Small intestine (tissue), 16 donors: ENCODE measurements around the gene GPS2. TPM values are rescaled to one million over a fixed set of nuclear protein-coding genes. Genes with fewer than 3 reads are reported as not detected.

Experiments used
- DNase-seq, 2 donors: peaks; one replicate each; pipeline versions ENCODE4 v3.0.0 to v3.0.0-alpha.2; 2013
- FAIRE-seq: peaks from 2 replicates; lab custom pipeline; 2012; peaks lifted over from hg19 to GRCh38; lab: Jason Lieb, UNC
- H3K27ac ChIP-seq, 3 donors: one replicate each; pipeline ENCODE4 v1.5.1; 2013; ENCODE audit warnings: low read length in 2 of 3, mild to moderate bottlenecking in 2 of 3, control low read depth in 1 of 3, inconsistent platforms in 1 of 3, low read depth in 1 of 3, moderate library complexity in 1 of 3
- H3K27me3 ChIP-seq, 3 donors: one replicate each; pipeline ENCODE4 v1.6.1; 2013; ENCODE audit warnings: low read length in 3 of 3, inconsistent platforms in 1 of 3; ENCODE audit not compliant: control insufficient read depth in 3 of 3, insufficient read depth in 3 of 3
- H3K36me3 ChIP-seq, 3 donors: one replicate each; pipeline ENCODE4 v1.6.1; 2013; ENCODE audit warnings: low read length in 3 of 3, inconsistent platforms in 1 of 3, low read depth in 1 of 3, mild to moderate bottlenecking in 1 of 3, moderate library complexity in 1 of 3; ENCODE audit not compliant: control insufficient read depth in 3 of 3, insufficient read depth in 2 of 3
- H3K4me1 ChIP-seq, 3 donors: one replicate each; pipeline ENCODE4 v1.6.1; 2013; ENCODE audit warnings: low read length in 2 of 3, inconsistent platforms in 1 of 3, low read depth in 1 of 3, mild to moderate bottlenecking in 1 of 3, moderate library complexity in 1 of 3; ENCODE audit not compliant: control insufficient read depth in 3 of 3, insufficient read depth in 2 of 3
- H3K4me3 ChIP-seq, 3 donors: one replicate each; pipeline ENCODE4 v1.5.1; 2013; ENCODE audit warnings: low read length in 3 of 3, control low read depth in 1 of 3, inconsistent platforms in 1 of 3, low read depth in 1 of 3, mild to moderate bottlenecking in 1 of 3, moderate library complexity in 1 of 3
- H3K9me3 ChIP-seq, 2 donors: one replicate each; pipeline ENCODE4 v1.6.1; 2013; ENCODE audit warnings: low read depth in 1 of 2, low read length in 1 of 2; ENCODE audit not compliant: control insufficient read depth in 2 of 2, insufficient read depth in 1 of 2
- WGBS, 3 donors: extraction: QIAGEN DNeasy Blood & Tissue Kit; methylation state at CpG; one replicate each; pipeline ENCODE4 v1.1.7; 2013; 5-methylcytosine and 5-hydroxymethylcytosine counted together
- long read RNA-seq, 10 donors: transcript quantifications; one replicate each; lab custom pipeline, GENCODE V29; 2026
- polyA plus RNA-seq, 4 donors: library from polyadenylated mRNA; stranded (reverse) in 3 of 4; unstranded in 1 of 4; fragments of 200-250 nt in 3 of 4; fragments of 120-200 nt in 1 of 4; gene quantifications; one replicate each; pipeline versions ENCODE4 v1.2.1 to v1.2.3, GENCODE V29; 2013
- donor health status: healthy with polysubstance abuse.
- donor health status: control.
- donor health status: control.
- donor health status: Bipolar disorder and iron deficiency.
- donor health status: healthy.

GPS2 gene
- 100 to 1,000 TPM in 2 of 4 donors, 10 to 100 TPM in 2; 48.3 to 152 (median 86.3) TPM for polyA plus RNA-seq
- long read RNA-seq, donor 1, result 0 reads
- long read RNA-seq, donor 2, transcript GPS2-201 (11 exons, 1,379 nt), result major isoform, 6 of 9 reads
- long read RNA-seq, donor 2, partial matches to known transcripts, result 0 of 9 reads
- long read RNA-seq, donor 2, other reads (novel, unspliced or antisense), result 0 of 9 reads
- long read RNA-seq, donor 3, transcript GPS2-202 (10 exons, 1,371 nt), result major isoform, 6 of 20 reads
- long read RNA-seq, donor 3, partial matches to known transcripts, result 9 of 20 reads
- long read RNA-seq, donor 3, other reads (novel, unspliced or antisense), result 0 of 20 reads
- long read RNA-seq, donor 4, result 0 reads
- long read RNA-seq, donor 5, partial matches to known transcripts, result 0 of 6 reads
- long read RNA-seq, donor 5, other reads (novel, unspliced or antisense), result 0 of 6 reads
- long read RNA-seq, donor 6, transcript GPS2-201 (11 exons, 1,379 nt), result major isoform, 7 of 12 reads
- long read RNA-seq, donor 6, partial matches to known transcripts, result 0 of 12 reads
- long read RNA-seq, donor 6, other reads (novel, unspliced or antisense), result 0 of 12 reads
- long read RNA-seq, donor 7, transcript GPS2-201 (11 exons, 1,379 nt), result major isoform, 17 of 560 reads
- long read RNA-seq, donor 7, transcript GPS2-202 (10 exons, 1,371 nt), result minor isoform, 12 of 560 reads
- long read RNA-seq, donor 7, partial matches to known transcripts, result 503 of 560 reads
- long read RNA-seq, donor 7, other reads (novel, unspliced or antisense), result 26 of 560 reads
- long read RNA-seq, donor 8, partial matches to known transcripts, result 0 of 1 reads
- long read RNA-seq, donor 8, other reads (novel, unspliced or antisense), result 0 of 1 reads
- long read RNA-seq, donor 9, partial matches to known transcripts, result 0 of 1 reads
- long read RNA-seq, donor 9, other reads (novel, unspliced or antisense), result 0 of 1 reads
- long read RNA-seq, donor 10, transcript GPS2-202 (10 exons, 1,371 nt), result major isoform, 10 of 174 reads
- long read RNA-seq, donor 10, transcript GPS2-201 (11 exons, 1,379 nt), result minor isoform, 8 of 174 reads
- long read RNA-seq, donor 10, partial matches to known transcripts, result 36 of 174 reads
- long read RNA-seq, donor 10, other reads (novel, unspliced or antisense), result 114 of 174 reads

- DNase-seq (peak; percentile 90 to 98), FAIRE-seq (no peak)
- H3K4me1 ChIP-seq, result peaks cover 4 to 19% (median 5%) of the 10 kb centered on the region in 3 donors
- H3K9me3 ChIP-seq, result no peaks in the 10 kb centered on the region
- no peaks in the 10 kb centered on the region for H3K27me3 ChIP-seq
- peaks cover 7 to 70% (median 22%) of the 10 kb centered on the region in 3 donors for H3K36me3 ChIP-seq
- WGBS, 3 donors, result 0 to 1% (median 0%) methylated on average over 51 to 95 of the region's 95 CpGs
- H3K4me3 ChIP-seq, result peak within 1 kb of the TSS; percentile 79 to 99 (median 97)
- H3K27ac ChIP-seq, result peak within 1 kb of the TSS; percentile 93 to 95 (median 93)
Observed at GRCh38 chr17:7314719-7315569, at the start of gene GPS2. Gene GPS2, minus strand, starts transcription at chr17:7315360. Its CDS starts 308 bp downstream, at chr17:7315052.

GRCh38 chr17:7363311-7363710 is 48.2 kb upstream of the GPS2 start:
- WGBS, 3 donors, result 88 to 91% (median 89%) methylated on average over 6 of the region's 6 CpGs
- no peaks in the 10 kb centered on the region for H3K9me3 ChIP-seq
- FAIRE-seq (no peak), DNase-seq (no peak)
- H3K4me1 ChIP-seq, result no peaks in the 10 kb centered on the region
- no peaks in the 10 kb centered on the region for H3K36me3 ChIP-seq
- H3K27me3 ChIP-seq, result peaks cover 0 to 7% (median 0%) of the 10 kb centered on the region in 3 donors
- H3K27ac ChIP-seq, result no peak overlapping the region
- no peak overlapping the region for H3K4me3 ChIP-seq

GRCh38 chr17:7361906-7362305 is 46.7 kb upstream of the GPS2 start:
- WGBS, 3 donors, result 49 to 66% (median 57%) methylated on average over 3 of the region's 3 CpGs
- no peak for DNase-seq
- Histone ChIP-seq H3K4me3 (no peak overlapping the region), H3K4me1 (no peaks in the 10 kb centered on the region), H3K27ac (no peak overlapping the region), H3K36me3 (no peaks in the 10 kb centered on the region), H3K9me3 (no peaks in the 10 kb centered on the region), H3K27me3 (peaks cover 0 to 3% (median 0%) of the 10 kb centered on the region in 3 donors)
- no peak for FAIRE-seq

GRCh38 chr17:7357381-7357780 is 42.2 kb upstream of the GPS2 start:
- Histone ChIP-seq H3K27me3 (peaks cover 0 to 10% (median 0%) of the 10 kb centered on the region in 3 donors), H3K36me3 (peaks cover 0 to 3% (median 0%) of the 10 kb centered on the region in 3 donors), H3K9me3 (no peaks in the 10 kb centered on the region), H3K27ac (no peak overlapping the region), H3K4me3 (no peak overlapping the region), H3K4me1 (peaks cover 0 to 9% (median 3%) of the 10 kb centered on the region in 3 donors)
- 63 to 77% (median 72%) methylated on average over 2 of the region's 2 CpGs for WGBS, 3 donors
- DNase-seq, result no peak
- FAIRE-seq, result no peak

- H3K9me3 ChIP-seq, result no peaks in the 10 kb centered on the region
- WGBS, 3 donors, result 65 to 71% (median 71%) methylated on average over 8 of the region's 8 CpGs
- FAIRE-seq (no peak), DNase-seq (no peak)
- H3K27ac ChIP-seq, result no peak overlapping the region
- H3K4me1 ChIP-seq, result peaks cover 0 to 9% (median 3%) of the 10 kb centered on the region in 3 donors
- H3K36me3 ChIP-seq, result peaks cover 0 to 3% (median 0%) of the 10 kb centered on the region in 3 donors
- peaks cover 0 to 10% (median 0%) of the 10 kb centered on the region in 3 donors for H3K27me3 ChIP-seq
- no peak overlapping the region for H3K4me3 ChIP-seq
Observed at GRCh38 chr17:7356756-7357155, 41.6 kb upstream of the GPS2 start.

- H3K27ac ChIP-seq, result no peak overlapping the region
- H3K4me3 ChIP-seq, result no peak overlapping the region
- DNase-seq (peak; percentile 84 to 90), FAIRE-seq (no peak)
- peaks cover 0 to 10% (median 0%) of the 10 kb centered on the region in 3 donors for H3K27me3 ChIP-seq
- peaks cover 0 to 9% (median 3%) of the 10 kb centered on the region in 3 donors for H3K4me1 ChIP-seq
- peaks cover 0 to 3% (median 0%) of the 10 kb centered on the region in 3 donors for H3K36me3 ChIP-seq
- H3K9me3 ChIP-seq, result no peaks in the 10 kb centered on the region
- 5 to 10% (median 6%) methylated on average over 12 of the region's 12 CpGs for WGBS, 3 donors
Observed at GRCh38 chr17:7356072-7356549, 41.0 kb upstream of the GPS2 start.

- H3K27ac ChIP-seq, result no peak overlapping the region
Observed at GRCh38 chr17:7355573-7355972, 40.4 kb upstream of the GPS2 start.

More at GRCh38 chr17:7355573-7355972, 40.4 kb upstream of the GPS2 start:
- FAIRE-seq, result no peak
- peaks cover 0 to 9% (median 8%) of the 10 kb centered on the region in 3 donors for H3K4me1 ChIP-seq
- DNase-seq, result no peak
- H3K36me3 ChIP-seq, result peaks cover 0 to 3% (median 0%) of the 10 kb centered on the region in 3 donors
- 77 to 86% (median 78%) methylated on average over 6 to 8 of the region's 8 CpGs for WGBS, 3 donors
- no peak overlapping the region for H3K4me3 ChIP-seq
- no peaks in the 10 kb centered on the region for H3K9me3 ChIP-seq
- H3K27me3 ChIP-seq, result peaks cover 0 to 10% (median 0%) of the 10 kb centered on the region in 3 donors
